Erythroblast (primary cell): ENCODE results near the gene RYR1.

Experiments used
- GATA1 ChIP-seq: IDR thresholded peaks from 2 replicates; pipeline ENCODE4 v1.6.1; 2011; ENCODE audit warnings: low read depth, mild to moderate bottlenecking, control low read depth, low read length, moderate library complexity
- POLR2A ChIP-seq: IDR thresholded peaks from 2 replicates; pipeline ENCODE4 v1.6.1; 2011; ENCODE audit warnings: mild to moderate bottlenecking, low read length

GRCh38 chr19:38538793-38539528 is 105.5 kb downstream of the RYR1 start:
- TF ChIP-seq POLR2A (no peak), GATA1 (no peak)
